Measurements from ENCODE around the gene RCSD1. TPM values are rescaled to one million over a fixed set of nuclear protein-coding genes. Genes with fewer than 3 reads are reported as not detected.

The RCSD1 gene
- total RNA-seq, 1 experiment from 2014 or later, result 0.16 TPM

- intact Hi-C loops (cut with micrococcal nuclease), result no loop called here
- peaks cover 49% of the 10 kb centered on the region for H3K36me3 Mint-ChIP-seq (ENCODE audit: insufficient read depth, unreplicated experiment)
- no peak overlapping the region for H3K4me3 Mint-ChIP-seq (ENCODE audit: unreplicated experiment)
- H3K4me1 Mint-ChIP-seq (ENCODE audit: insufficient read depth, unreplicated experiment), result peaks cover 32% of the 10 kb centered on the region
- no TSS peak for BruUV-seq (replicated peaks)
- TF ChIP-seq CTCF (IDR thresholded peaks at IDR 0.05; ENCODE audit: unreplicated experiment), result no peak
- ChIA-PET CTCF (interaction anchor here (0.6 to 1.6 kb wide), 5 partner anchors 11 to 207 kb away, joined by 3 to 4 read pairs (median 3); no protein-coding TSS in a partner anchor), POLR2A (interaction anchor here (0.6 to 1.6 kb wide), 4 partner anchors 18 to 158 kb away, joined by 3 to 4 read pairs (median 4); no protein-coding TSS in a partner anchor)
- no peak overlapping the region for H3K27ac Mint-ChIP-seq (ENCODE audit: low read depth, unreplicated experiment)
- no peaks in the 10 kb centered on the region for H3K9me3 Mint-ChIP-seq (ENCODE audit: unreplicated experiment)
- no peaks in the 10 kb centered on the region for H3K27me3 Mint-ChIP-seq (ENCODE audit: insufficient read depth, unreplicated experiment)
- no peak for DNase-seq (ENCODE audit: unreplicated experiment)
Observed at GRCh38 chr1:167728818-167729410, 98.9 kb downstream of the RCSD1 start.

GRCh38 chr1:167734227-167734626 is 104.2 kb downstream of the RCSD1 start:
- intact Hi-C loops (cut with micrococcal nuclease), result no loop called here
- no peaks in the 10 kb centered on the region for H3K9me3 Mint-ChIP-seq (ENCODE audit: unreplicated experiment)

GRCh38 chr1:167734841-167735240 is 104.8 kb downstream of the RCSD1 start:
- Mint-ChIP-seq H3K9me3 (ENCODE audit: unreplicated experiment) (no peaks in the 10 kb centered on the region), H3K4me1 (ENCODE audit: insufficient read depth, unreplicated experiment) (no peaks in the 10 kb centered on the region), H3K36me3 (ENCODE audit: insufficient read depth, unreplicated experiment) (peaks cover 33% of the 10 kb centered on the region), H3K27me3 (ENCODE audit: insufficient read depth, unreplicated experiment) (no peaks in the 10 kb centered on the region), H3K4me3 (ENCODE audit: unreplicated experiment) (no peak overlapping the region), H3K27ac (ENCODE audit: low read depth, unreplicated experiment) (no peak overlapping the region)
- TF ChIP-seq CTCF (IDR thresholded peaks at IDR 0.05; ENCODE audit: unreplicated experiment), result no peak
- intact Hi-C loops (cut with micrococcal nuclease), result no loop called here
- DNase-seq (ENCODE audit: unreplicated experiment), result no peak
- ChIA-PET POLR2A (interaction anchor here (1.5 kb wide), 1 partner anchor 201 kb away, joined by 3 read pairs; no protein-coding TSS in a partner anchor), CTCF (interaction anchor here (0.6 to 1.9 kb wide), 2 partner anchors 9 to 476 kb away, joined by 3 to 6 read pairs; no protein-coding TSS in a partner anchor)
- BruUV-seq (replicated peaks), result no TSS peak

More at GRCh38 chr1:167734227-167734626, 104.2 kb downstream of the RCSD1 start:
- no peak overlapping the region for H3K4me3 Mint-ChIP-seq (ENCODE audit: unreplicated experiment)
- no TSS peak for BruUV-seq (replicated peaks)
- peaks cover 33% of the 10 kb centered on the region for H3K36me3 Mint-ChIP-seq (ENCODE audit: insufficient read depth, unreplicated experiment)
- peaks cover 4% of the 10 kb centered on the region for H3K4me1 Mint-ChIP-seq (ENCODE audit: insufficient read depth, unreplicated experiment)
- H3K27me3 Mint-ChIP-seq (ENCODE audit: insufficient read depth, unreplicated experiment), result no peaks in the 10 kb centered on the region
- ChIA-PET CTCF (interaction anchor here (0.6 to 1.9 kb wide), 2 partner anchors 10 to 11 kb away, joined by 5 to 6 read pairs; no protein-coding TSS in a partner anchor), POLR2A (interaction anchor here (1.5 kb wide), 1 partner anchor 202 kb away, joined by 3 read pairs; no protein-coding TSS in a partner anchor)
- no peak for DNase-seq (ENCODE audit: unreplicated experiment)
- H3K27ac Mint-ChIP-seq (ENCODE audit: low read depth, unreplicated experiment), result no peak overlapping the region
- TF ChIP-seq CTCF (IDR thresholded peaks at IDR 0.05; ENCODE audit: unreplicated experiment), result no peak

- BruUV-seq (replicated peaks), result no TSS peak
- POLR2A ChIA-PET, result no interaction called here
Observed at GRCh38 chr1:167737169-167737568, 107.1 kb downstream of the RCSD1 start.

More at GRCh38 chr1:167737169-167737568, 107.1 kb downstream of the RCSD1 start:
- H3K36me3 Mint-ChIP-seq (ENCODE audit: insufficient read depth, unreplicated experiment), result peaks cover 16% of the 10 kb centered on the region
- H3K4me1 Mint-ChIP-seq (ENCODE audit: insufficient read depth, unreplicated experiment), result peaks cover 5% of the 10 kb centered on the region
- H3K9me3 Mint-ChIP-seq (ENCODE audit: unreplicated experiment), result no peaks in the 10 kb centered on the region
- intact Hi-C loops (cut with micrococcal nuclease), result no loop called here
- no peak for TF ChIP-seq CTCF (IDR thresholded peaks at IDR 0.05; ENCODE audit: unreplicated experiment)
- H3K27ac Mint-ChIP-seq (ENCODE audit: low read depth, unreplicated experiment), result no peak overlapping the region
- no peak overlapping the region for H3K4me3 Mint-ChIP-seq (ENCODE audit: unreplicated experiment)
- no peaks in the 10 kb centered on the region for H3K27me3 Mint-ChIP-seq (ENCODE audit: insufficient read depth, unreplicated experiment)
- CTCF ChIA-PET, result no interaction called here
- no peak for DNase-seq (ENCODE audit: unreplicated experiment)

Measured in MCF 10A (cell line).